WTC11 (cell line): Measurements from ENCODE around the gene RTKN. TPM values are rescaled to one million over a fixed set of nuclear protein-coding genes. Genes with fewer than 3 reads are reported as not detected.

ENCODE experiments used
- ATAC-seq: fragments of 200-7000 bp; cut with Tn5 transposase; 2 replicates; pipeline ENCODE4 v1.10.0; 2021; ENCODE audit warnings: mild to moderate bottlenecking, moderate library complexity
- CTCF ChIA-PET: fragments of 300-600 bp; sonication (Branson Sonifier 250); formaldehyde crosslinking; loops from one replicate; lab custom pipeline; 2021; ENCODE audit warnings: antibody characterized with exemption; lab: Charles Lee
- POLR2A ChIA-PET: fragments of 350-600 bp; sonication (Branson Sonifier 250); formaldehyde crosslinking; loops from one replicate; lab custom pipeline; 2021; ENCODE audit warnings: antibody characterized with exemption; lab: Charles Lee
- DNase-seq: peaks from one replicate; pipeline ENCODE4 v3.0.0; 2021; ENCODE audit warnings: low spot score
- H3K27ac Mint-ChIP-seq: 2 replicates; pipeline ENCODE4 v1.8.0; 2021; ENCODE audit warnings: mixed read lengths
- H3K27me3 Mint-ChIP-seq: 2 replicates; pipeline ENCODE4 v1.8.0; 2021; ENCODE audit warnings: low read depth, mild to moderate bottlenecking, moderate library complexity, mixed read lengths
- H3K36me3 Mint-ChIP-seq: 2 replicates; pipeline ENCODE4 v1.8.0; 2021; ENCODE audit warnings: mixed read lengths
- H3K4me1 Mint-ChIP-seq: 2 replicates; pipeline ENCODE4 v1.8.0; 2022; ENCODE audit warnings: mixed read lengths
- H3K4me3 Mint-ChIP-seq: 2 replicates; pipeline ENCODE4 v1.8.0; 2021; ENCODE audit warnings: mild to moderate bottlenecking, moderate library complexity, mixed read lengths
- H3K9me3 Mint-ChIP-seq: 2 replicates; pipeline ENCODE4 v1.8.0; 2021; ENCODE audit warnings: mixed read lengths
- ATF1 ChIP-seq: sonication (generic); formaldehyde crosslinking; IDR thresholded peaks from 2 replicates; pipeline ENCODE4 v1.8.1; 2023; ENCODE audit warnings: mild to moderate bottlenecking, moderate library complexity, missing genetic modification reagents
- ATF2 ChIP-seq: sonication (generic); formaldehyde crosslinking; IDR thresholded peaks from 2 replicates; pipeline ENCODE4 v1.8.1; 2022; ENCODE audit warnings: low read depth, missing genetic modification reagents, borderline replicate concordance
- CBFB ChIP-seq: sonication (generic); formaldehyde crosslinking; IDR thresholded peaks from 2 replicates; pipeline ENCODE4 v1.8.1; 2022; ENCODE audit warnings: mild to moderate bottlenecking, low read depth, missing genetic modification reagents
- ESRRA ChIP-seq: sonication (generic); formaldehyde crosslinking; IDR thresholded peaks from 2 replicates; pipeline ENCODE4 v1.8.1; 2022; ENCODE audit warnings: mild to moderate bottlenecking, missing genetic modification reagents, borderline replicate concordance
- MAX ChIP-seq: sonication (generic); formaldehyde crosslinking; IDR thresholded peaks from 2 replicates; pipeline ENCODE4 v1.8.0; 2022; ENCODE audit warnings: mild to moderate bottlenecking, missing genetic modification reagents
- NFATC4 ChIP-seq: fragments of 250-450 bp; sonication (Bioruptor Pico); IDR thresholded peaks from 2 replicates; pipeline ENCODE4 v1.9.0; 2021; ENCODE audit warnings: mild to moderate bottlenecking
- PREB ChIP-seq: sonication (generic); formaldehyde crosslinking; IDR thresholded peaks from 2 replicates; pipeline ENCODE4 v1.8.1; 2022; ENCODE audit warnings: mild to moderate bottlenecking, missing genetic modification reagents, moderate library complexity, borderline replicate concordance
- PRRX2 ChIP-seq: fragments of 250-450 bp; sonication (Bioruptor Pico); IDR thresholded peaks from 2 replicates; pipeline ENCODE4 v1.8.0; 2021; ENCODE audit warnings: mild to moderate bottlenecking
- STAT6 ChIP-seq: sonication (generic); formaldehyde crosslinking; conservative IDR thresholded peaks from 2 replicates; pipeline ENCODE4 v1.8.1; 2023; ENCODE audit warnings: mild to moderate bottlenecking, low read depth, missing genetic modification reagents, moderate library complexity
- TEAD4 ChIP-seq: sonication (generic); formaldehyde crosslinking; IDR thresholded peaks from 2 replicates; pipeline ENCODE4 v1.8.0; 2022; ENCODE audit warnings: mild to moderate bottlenecking, missing genetic modification reagents
- ZBTB21 ChIP-seq: sonication (generic); formaldehyde crosslinking; IDR thresholded peaks from 2 replicates; pipeline ENCODE4 v1.8.1; 2023; ENCODE audit warnings: mild to moderate bottlenecking, missing genetic modification reagents, borderline replicate concordance
- ZNF416 ChIP-seq: fragments of 250-450 bp; sonication (Bioruptor Pico); IDR thresholded peaks from 2 replicates; pipeline ENCODE4 v1.9.0; 2021; ENCODE audit warnings: mild to moderate bottlenecking, inconsistent platforms
- ZNF532 ChIP-seq: fragments of 250-450 bp; sonication (Bioruptor Pico); IDR thresholded peaks from 2 replicates; pipeline ENCODE4 v1.9.0; 2021; ENCODE audit warnings: mild to moderate bottlenecking, borderline replicate concordance
- ZNF671 ChIP-seq: fragments of 250-450 bp; sonication (Bioruptor Pico); IDR thresholded peaks from 2 replicates; pipeline ENCODE4 v1.8.0; 2021; ENCODE audit warnings: mild to moderate bottlenecking
- total RNA-seq: library from RNA; stranded (reverse); gene quantifications from 3 replicates; pipeline ENCODE4 v1.2.3, GENCODE V29; 2021
- TF ChIP-seq, protein P1 (sequence below): fragments of 250-450 bp; sonication (Bioruptor Pico); IDR thresholded peaks from 2 replicates; pipeline ENCODE4 v1.8.0; 2021; ENCODE audit warnings: mild to moderate bottlenecking
- TF ChIP-seq, protein P2 (sequence below): sonication (generic); formaldehyde crosslinking; IDR thresholded peaks from 2 replicates; pipeline ENCODE4 v1.8.0; 2023; ENCODE audit warnings: mild to moderate bottlenecking, missing genetic modification reagents

Gene RTKN
- total RNA-seq, 1 experiment from 2014 or later: 80.1 TPM

DNA sequence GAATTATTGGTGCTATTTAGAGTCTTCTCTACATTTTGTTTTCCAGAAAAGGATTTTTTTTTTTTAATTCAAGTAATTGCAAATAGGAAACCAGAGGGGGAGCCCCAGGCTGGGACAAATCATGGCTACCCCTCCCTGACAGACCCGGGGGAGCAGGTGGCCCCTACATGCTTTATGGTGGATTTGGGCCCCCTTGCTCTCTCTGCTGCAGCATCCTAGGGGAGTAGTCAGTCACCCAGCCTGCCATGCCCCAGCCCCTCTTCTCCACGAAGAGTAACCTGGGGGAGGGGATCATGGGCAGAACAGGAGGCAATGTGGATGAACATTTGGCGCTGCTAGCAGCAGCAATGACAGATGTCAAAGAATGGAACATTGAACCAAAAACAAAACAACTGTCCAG lies 25.0 kb downstream of the RTKN start:
- ChIA-PET POLR2A (no interaction called here), CTCF (interaction anchor here (2.4 kb wide), 1 partner anchor 25 kb away, joined by 14 read pairs; no protein-coding TSS in a partner anchor)
- ATAC-seq: no peak
- Mint-ChIP-seq H3K4me1 (peaks cover 17% of the 10 kb centered on the region), H3K27me3 (peaks cover 74% of the 10 kb centered on the region), H3K4me3 (no peak overlapping the region), H3K27ac (no peak overlapping the region), H3K36me3 (no peaks in the 10 kb centered on the region), H3K9me3 (no peaks in the 10 kb centered on the region)
- DNase-seq: no peak
- TF ChIP-seq ATF2 (CRISPR knock-in tag): no peak
- no peak for TF ChIP-seq ZNF532 (CRISPR knock-in tag)
- TF ChIP-seq ESRRA (CRISPR knock-in tag): no peak
- no peak for TF ChIP-seq ZNF416
- no peak for TF ChIP-seq ZNF671 (CRISPR knock-in tag)
- no peak for TF ChIP-seq TEAD4 (CRISPR knock-in tag)
- TF ChIP-seq, protein P1, sequence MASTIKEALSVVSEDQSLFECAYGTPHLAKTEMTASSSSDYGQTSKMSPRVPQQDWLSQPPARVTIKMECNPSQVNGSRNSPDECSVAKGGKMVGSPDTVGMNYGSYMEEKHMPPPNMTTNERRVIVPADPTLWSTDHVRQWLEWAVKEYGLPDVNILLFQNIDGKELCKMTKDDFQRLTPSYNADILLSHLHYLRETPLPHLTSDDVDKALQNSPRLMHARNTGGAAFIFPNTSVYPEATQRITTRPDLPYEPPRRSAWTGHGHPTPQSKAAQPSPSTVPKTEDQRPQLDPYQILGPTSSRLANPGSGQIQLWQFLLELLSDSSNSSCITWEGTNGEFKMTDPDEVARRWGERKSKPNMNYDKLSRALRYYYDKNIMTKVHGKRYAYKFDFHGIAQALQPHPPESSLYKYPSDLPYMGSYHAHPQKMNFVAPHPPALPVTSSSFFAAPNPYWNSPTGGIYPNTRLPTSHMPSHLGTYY: no peak
- TF ChIP-seq, protein P2, sequence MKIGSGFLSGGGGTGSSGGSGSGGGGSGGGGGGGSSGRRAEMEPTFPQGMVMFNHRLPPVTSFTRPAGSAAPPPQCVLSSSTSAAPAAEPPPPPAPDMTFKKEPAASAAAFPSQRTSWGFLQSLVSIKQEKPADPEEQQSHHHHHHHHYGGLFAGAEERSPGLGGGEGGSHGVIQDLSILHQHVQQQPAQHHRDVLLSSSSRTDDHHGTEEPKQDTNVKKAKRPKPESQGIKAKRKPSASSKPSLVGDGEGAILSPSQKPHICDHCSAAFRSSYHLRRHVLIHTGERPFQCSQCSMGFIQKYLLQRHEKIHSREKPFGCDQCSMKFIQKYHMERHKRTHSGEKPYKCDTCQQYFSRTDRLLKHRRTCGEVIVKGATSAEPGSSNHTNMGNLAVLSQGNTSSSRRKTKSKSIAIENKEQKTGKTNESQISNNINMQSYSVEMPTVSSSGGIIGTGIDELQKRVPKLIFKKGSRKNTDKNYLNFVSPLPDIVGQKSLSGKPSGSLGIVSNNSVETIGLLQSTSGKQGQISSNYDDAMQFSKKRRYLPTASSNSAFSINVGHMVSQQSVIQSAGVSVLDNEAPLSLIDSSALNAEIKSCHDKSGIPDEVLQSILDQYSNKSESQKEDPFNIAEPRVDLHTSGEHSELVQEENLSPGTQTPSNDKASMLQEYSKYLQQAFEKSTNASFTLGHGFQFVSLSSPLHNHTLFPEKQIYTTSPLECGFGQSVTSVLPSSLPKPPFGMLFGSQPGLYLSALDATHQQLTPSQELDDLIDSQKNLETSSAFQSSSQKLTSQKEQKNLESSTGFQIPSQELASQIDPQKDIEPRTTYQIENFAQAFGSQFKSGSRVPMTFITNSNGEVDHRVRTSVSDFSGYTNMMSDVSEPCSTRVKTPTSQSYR (CRISPR knock-in tag): no peak
- TF ChIP-seq PRRX2: no peak
- no peak for TF ChIP-seq NFATC4 (CRISPR knock-in tag)
- TF ChIP-seq STAT6 (CRISPR knock-in tag): no peak
- TF ChIP-seq ZBTB21 (CRISPR knock-in tag): no peak
- no peak for TF ChIP-seq PREB (CRISPR knock-in tag)
- TF ChIP-seq ATF1: no peak
- no peak for TF ChIP-seq MAX (CRISPR knock-in tag)
- no peak for TF ChIP-seq CBFB (CRISPR knock-in tag)
